HUDEP-2 (cell line): Measurements from ENCODE around the gene NMRAL1.

Experiments used
- DNase-seq, 76 experiments: peaks; one replicate each; lab custom pipeline; 2025; ENCODE audit not compliant: unreplicated experiment in 76 of 76; lab: John Stamatoyannopoulos, UW

NMRAL1 gene

DNA sequence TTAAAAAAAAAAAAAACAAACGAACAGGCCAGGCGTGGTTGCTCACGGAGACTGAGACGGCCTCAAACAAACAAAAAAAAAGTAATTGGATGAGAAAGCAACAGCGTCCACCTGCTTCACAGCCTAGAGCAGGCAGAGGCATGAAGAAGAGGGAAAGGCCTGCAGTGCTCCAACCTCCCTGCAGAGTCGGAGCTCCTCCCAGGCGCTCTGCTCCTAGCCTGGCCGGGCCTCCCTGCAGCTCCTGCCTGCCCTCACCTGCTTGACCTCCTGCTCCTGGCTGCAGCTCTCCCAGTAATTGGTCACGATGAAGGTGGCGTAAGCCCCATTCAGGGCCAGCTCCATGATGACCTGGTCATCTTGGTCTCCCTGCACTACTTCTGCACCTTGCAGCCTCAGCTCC lies 5.5 kb downstream of the NMRAL1 start:
- DNase-seq: no peak

DNA sequence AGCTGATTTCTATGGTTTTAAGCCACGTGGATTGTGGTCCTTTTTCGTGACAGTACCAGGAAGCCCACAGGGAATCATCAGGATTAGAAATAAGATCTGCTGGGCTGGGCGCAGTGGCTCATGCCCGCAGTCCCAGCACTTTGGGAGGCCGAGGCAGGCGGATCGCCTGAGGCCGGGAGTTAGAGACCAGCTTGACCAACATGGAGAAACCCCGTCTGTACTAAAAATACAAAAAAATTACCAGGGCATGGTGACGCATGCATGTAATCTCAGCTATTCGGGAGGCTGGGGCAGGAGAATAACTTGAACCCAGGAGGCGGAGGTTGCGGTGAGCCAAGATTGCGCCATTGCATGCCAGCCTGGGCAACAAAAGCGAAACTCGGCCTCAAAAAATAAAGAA lies 6.5 kb downstream of the NMRAL1 start:
- no peak for DNase-seq

- DNase-seq: no peak
These were observed 8.2 kb downstream of the NMRAL1 start for GRCh38 chr16:4465977-4466779.

DNA sequence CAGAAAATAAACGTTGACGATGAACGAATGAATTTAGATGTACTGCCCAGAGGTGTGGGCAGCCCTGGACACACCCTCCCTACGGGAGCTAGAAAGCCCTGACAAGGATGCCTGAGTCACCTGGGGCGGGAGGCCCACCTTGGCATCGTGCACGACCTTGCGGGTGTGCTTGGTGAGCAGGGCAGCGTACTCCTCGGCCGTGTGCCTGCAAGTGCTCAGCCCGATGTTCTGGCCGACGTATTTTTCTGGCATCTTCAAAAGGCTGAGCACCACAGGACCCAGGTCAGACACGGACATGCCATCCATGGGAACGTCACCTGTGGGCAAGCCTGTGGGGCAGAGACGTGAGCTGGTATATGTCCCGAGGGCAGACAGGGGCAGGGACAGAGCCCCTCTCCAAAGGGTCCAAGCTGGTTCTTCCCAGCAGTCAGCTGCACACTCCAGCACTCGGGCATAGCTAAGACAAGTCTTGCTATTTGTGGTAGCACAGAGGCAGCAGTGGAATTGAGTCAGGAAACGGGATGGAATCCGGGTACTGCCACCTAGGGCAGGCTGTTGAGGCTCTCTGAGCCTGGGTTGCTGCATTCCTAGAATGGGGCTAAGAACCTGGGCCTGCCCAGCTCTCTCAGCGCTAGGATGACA lies 10.8 kb downstream of the NMRAL1 start:
- no peak for DNase-seq

DNA sequence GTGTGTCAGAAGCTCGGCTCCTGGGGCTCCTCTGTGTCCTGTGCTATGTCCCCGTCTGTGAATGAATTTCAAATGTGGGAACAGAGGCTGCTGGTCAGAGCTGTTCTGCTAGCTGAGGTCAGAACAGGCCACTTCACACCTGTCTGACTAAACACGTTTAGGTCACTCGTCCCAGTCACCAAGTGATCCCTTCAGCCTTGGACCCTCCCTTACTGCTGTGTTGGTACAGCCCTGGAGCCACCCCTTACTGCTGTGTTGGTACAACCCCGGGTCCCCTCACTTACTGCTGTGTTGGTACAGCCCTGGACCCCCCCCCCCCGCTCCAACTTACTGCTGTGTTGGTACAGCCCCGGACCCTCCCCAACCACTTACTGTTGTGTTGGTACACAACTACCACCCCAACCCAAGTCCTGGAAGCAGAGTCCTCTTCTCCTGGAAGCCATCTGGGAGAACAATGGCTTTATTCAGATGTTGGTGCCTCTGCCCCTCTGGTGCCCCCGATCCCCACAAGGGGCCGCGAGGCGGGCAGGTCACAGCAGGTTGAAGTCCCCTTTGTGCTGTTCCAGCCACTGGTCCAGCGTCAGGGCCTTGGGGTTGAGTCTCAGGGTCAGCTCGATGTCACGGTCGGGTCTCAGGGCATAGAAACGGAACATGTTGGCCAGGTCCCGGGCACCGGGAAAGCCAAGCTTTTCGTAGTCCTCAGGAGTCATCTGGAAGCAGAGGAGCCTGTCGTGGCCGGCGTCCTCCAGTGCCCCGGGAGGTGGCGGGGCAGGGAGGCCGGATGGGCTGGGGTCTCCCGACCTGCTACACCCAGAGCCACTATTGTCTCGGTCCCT lies 13.0 kb downstream of the NMRAL1 start:
- DNase-seq: peak in 1 of 76 experiments; percentile 4

GRCh38 chr16:4460936-4461249 lies 13.5 kb downstream of the NMRAL1 start:
- DNase-seq: no peak

DNA sequence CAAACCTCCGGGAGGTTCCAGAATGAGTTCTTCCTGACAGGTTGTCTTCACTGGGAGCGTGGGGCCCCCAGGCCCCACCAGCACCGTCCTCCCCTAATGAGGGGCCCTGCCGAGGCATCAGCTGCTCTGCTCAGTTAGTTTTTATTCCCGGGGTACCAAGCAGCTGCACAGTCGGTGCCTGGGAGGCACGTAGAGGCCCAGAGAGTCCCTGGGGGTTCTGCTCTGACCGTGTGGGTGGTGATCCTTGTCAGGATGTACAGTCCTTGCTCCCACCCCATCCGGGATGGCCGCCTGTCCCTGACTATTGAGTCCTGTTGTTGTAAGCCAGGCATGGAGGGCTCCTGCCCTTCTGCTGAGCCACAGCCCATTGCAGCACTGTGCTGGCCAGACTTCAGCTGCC lies 18.5 kb downstream of the NMRAL1 start:
- no peak for DNase-seq

- no peak for DNase-seq
These were observed 19.3 kb downstream of the NMRAL1 start for GRCh38 chr16:4455081-4455480.

- DNase-seq: no peak
These were observed 19.8 kb downstream of the NMRAL1 start for GRCh38 chr16:4454623-4455022.

GRCh38 chr16:4452674-4453073 lies 21.8 kb downstream of the NMRAL1 start:
- no peak for DNase-seq

- DNase-seq: no peak
These were observed 23.4 kb downstream of the NMRAL1 start for GRCh38 chr16:4450931-4451519.

- DNase-seq: no peak
These were observed 24.0 kb downstream of the NMRAL1 start for GRCh38 chr16:4450430-4450829.

DNA sequence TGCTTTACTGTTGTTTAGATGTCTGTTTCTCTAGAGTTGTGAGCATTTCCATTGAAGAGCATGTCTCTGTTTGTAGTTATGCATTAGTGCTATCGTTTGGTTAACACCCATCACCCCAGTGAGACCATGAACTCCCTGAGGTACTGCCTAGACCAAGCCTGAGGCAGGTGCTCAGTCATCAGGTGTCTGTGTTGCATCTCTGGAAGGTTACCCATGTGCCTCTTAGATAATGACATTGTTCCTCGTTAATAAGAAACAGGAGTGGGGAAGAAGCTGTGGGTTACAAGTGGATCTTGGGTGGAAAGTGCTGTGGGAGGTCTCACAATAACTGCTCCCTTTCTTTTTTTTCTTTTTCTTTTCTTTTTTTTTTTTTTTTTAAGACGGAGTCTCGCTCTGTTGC lies 30.4 kb downstream of the NMRAL1 start:
- DNase-seq: no peak

DNA sequence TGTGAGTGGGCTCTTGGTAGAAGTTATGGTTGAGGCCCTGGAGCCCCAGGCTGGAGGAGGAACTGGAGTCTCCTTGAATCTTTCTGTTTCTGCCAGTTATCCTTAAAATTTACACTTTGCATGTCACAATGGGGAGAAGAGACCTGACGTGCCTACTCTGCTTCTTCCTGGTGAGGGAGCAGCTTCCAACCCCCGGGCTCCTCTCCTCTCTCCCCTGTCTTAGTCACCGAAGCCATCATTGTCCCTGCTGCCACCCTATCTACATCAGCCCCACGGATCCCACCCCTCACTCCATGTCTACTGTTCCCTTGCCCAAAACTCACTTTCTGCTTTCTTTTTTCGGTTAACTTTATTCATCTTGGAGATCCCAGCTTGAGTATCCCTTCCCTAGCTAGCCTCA lies 31.2 kb downstream of the NMRAL1 start:
- no peak for DNase-seq

- DNase-seq: no peak
These were observed 32.1 kb downstream of the NMRAL1 start for GRCh38 chr16:4442371-4442770.

- no peak for DNase-seq
These were observed 37.1 kb downstream of the NMRAL1 start for GRCh38 chr16:4437366-4437765.

DNA sequence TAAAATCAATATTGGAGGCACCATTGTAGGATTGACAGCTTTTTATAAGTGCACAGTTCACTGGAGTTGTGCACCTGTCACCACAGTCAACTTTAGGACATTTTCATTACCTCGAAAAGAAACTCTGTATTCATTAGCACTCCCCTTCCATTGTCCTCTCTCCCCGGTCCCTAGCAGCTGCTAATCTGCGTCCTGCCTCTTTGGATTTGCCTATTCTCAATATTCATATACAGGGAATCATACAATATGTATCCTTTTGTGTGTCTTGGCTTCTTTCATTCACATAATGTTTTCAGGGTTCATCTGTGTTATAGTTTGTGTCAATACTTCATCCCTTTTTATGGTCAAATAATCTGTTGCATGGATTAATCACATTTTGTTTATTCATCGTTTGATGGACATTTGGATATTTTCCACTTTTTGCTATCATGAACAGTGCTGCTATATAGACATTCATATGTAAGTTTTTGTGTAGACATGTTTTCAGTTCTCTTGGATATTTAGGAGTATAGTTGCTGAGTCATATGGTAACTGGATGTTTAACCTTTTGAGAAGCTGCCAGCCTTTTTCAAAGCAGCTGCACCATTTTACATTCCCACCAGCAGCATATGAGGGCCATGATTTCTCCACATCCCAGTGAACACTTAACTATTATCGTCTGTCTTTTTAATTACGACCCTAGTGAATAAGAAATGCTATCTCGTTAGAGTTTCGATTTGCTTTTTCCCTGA lies 38.9 kb downstream of the NMRAL1 start:
- no peak for DNase-seq

DNA sequence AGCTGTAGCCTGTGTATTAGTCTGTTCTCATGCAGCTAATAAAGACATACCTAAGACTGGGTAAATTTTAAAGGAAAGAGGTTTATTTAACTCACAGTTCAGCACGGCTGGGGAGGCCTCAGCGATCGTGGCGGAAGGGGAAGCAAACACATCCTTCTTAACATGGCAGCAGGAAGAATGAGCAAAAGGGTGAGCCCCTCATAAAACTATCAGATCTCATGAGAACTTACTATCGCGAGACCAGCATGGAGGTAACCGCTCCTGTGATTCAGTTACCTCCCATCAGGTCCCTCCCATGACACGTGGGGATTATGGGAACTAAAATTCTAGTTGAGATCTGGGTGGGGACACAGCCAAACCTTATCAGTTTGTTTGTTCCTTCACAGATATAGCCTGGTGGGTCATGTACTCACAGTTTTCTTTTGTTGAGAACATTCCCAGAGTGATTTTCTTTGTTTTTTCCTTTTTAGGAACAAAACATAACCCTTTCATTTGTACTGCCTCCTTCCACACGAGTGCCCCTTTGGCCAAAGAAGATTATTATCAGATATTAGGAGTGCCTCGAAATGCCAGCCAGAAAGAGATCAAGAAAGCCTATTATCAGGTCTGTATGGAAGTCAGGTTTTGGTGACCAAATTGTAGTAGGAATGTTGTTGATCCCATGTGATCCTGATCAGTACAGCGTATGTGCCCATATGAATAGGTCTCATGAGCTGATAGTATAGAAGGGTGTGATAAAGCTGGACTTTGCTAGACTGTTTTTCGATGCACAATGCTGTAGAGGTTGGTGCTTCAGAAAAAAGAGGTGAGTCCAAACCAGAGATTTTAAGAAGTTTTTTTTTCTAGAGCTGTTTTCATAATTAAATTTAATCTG lies 40.3 kb downstream of the NMRAL1 start:
- peak in 74 of 76 experiments; percentile 6 to 95 (median 82) for DNase-seq

- DNase-seq: peak in 2 of 76 experiments; percentile 3 to 35
These were observed 41.2 kb downstream of the NMRAL1 start for GRCh38 chr16:4433228-4433627.

DNA sequence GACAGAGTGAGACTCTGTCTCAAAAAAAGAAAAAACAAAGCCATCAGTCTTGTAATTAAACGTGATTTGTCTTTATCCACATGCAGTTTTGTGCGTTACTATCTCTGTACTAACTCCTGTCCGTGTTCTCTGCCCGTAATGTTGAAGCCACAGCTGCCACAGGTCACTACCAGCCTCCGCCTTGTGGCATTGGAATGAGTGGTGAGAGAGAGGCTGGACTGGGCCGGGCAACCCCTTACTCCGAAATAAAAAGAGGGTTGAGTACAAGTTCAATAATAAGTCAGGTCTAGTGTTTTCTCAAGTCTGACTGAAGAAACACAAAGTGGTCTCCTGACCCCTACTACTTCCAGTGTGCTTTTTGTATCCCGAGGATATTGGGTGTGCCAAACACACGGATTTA lies 43.4 kb downstream of the NMRAL1 start:
- DNase-seq: no peak
